ENCODE results near the gene TMUB1.

TMUB1 gene, protein sequence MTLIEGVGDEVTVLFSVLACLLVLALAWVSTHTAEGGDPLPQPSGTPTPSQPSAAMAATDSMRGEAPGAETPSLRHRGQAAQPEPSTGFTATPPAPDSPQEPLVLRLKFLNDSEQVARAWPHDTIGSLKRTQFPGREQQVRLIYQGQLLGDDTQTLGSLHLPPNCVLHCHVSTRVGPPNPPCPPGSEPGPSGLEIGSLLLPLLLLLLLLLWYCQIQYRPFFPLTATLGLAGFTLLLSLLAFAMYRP

DNA sequence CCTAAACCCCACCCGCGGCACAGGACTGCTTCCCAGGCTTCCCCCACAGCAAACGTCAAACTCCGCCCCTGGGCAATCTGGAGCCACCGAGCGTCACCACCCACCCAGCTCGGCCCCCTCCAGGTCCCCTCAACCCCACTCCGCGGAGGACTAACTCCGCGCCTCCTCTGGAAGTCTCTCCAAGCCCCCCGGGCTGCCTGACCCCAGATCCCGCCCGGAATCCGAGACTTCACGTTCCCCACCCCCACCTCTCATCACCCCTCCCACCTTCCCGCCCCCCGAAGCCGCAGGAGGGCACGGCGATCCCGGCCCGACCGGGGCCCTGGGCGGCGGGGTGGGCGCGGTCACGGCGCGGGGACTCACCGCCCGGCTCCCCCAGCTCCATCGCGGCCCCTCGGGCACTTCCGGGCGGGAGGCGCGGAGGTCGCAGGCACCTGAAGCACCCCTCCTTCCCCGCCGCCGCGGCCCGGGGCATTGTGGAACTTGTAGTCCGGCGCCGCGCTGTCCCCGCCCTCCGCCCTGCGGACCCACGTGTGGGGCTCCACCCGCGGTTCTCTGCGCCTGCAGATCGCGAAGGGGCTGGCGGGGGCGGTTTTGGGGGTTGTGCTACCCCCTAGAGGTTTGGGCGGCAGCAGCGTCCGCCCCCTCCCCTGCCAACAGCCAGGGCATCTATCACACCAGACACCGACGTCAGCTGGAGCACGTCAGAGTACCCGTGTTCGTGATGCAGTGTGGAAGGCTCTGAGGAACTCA, at the start of gene TMUB1:
TMUB1 (minus strand) TSS at position 423 of the 753 bp plus-strand sequence. CDS start 930 bp downstream, outside the sequence.
- peak; percentile 73 to 75 for DNase-seq (ENCODE audit: low read depth in 2 of 2)

DNA sequence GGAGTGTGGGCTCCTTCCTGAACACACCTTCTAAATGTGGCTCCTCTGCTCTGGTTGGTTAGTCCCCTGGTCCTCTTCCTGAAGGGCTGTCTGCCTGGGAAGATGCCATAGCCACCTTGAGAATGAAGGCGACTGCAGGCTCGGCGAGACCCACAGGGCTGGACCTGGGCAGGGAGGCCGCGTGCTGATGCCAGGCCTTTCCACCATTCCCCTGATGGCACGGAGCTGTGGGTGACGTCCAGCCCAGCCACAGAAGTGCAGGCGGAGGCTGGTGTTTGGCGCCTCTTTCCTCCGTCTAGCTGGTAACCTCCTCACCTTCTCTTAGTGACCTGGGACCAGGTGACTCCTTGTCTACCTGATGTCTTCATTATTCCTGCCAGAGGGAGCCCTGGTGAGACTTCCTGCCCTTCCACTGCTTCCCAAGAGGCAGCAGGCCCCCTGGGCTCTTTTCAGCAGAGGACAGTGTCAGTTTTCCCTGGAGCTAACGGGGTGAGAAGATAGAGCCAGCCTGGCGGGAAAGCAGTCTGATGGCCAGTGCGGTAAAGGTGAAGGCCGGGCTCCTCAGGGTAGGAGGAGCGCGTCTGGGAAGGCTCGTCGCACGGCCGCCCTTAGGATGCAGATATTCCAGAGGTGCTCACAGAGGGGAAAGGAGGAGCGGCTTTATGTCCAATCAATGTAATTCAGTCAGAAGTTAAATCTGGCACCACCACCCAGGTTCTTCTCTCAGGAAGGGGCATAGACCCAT, 49.3 kb upstream of the TMUB1 start:
- DNase-seq (ENCODE audit: low read depth in 2 of 2): no peak

DNA sequence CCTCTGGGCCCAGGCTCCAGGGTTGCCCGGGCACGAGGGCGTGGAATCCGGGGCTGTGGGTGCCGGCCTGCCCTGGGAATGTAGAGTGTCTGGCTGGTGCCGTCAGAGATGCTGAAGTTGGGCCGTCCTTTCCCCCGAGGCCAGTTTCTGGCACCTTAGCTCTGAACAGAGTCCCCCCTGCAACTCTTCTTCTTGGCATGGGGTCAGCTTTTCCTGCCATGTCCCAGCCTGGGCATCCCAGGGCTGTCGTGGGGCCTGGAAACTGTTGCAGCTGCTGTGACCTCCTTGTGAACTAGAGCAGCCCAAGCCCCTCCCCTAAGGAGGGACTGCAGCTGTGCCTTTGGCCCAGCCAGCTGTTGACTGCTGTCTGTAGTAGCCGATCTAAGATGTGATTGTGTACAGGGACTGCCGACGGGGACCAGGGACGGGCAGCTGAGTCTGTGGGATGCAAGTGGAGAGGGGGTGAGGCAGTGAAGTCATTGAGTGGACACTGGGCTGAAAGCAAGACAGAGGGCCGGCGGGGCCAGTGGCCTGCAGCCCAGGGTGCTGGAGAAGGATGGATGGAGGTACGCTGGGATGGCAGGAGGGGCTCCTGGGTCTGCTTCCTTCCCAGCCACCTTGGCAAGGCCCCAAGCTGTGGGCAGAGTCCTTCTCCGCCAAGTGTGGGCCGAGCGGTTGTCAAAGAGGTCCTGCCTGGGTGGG, 48.5 kb upstream of the TMUB1 start:
- no peak for DNase-seq (ENCODE audit: low read depth in 2 of 2)

DNA sequence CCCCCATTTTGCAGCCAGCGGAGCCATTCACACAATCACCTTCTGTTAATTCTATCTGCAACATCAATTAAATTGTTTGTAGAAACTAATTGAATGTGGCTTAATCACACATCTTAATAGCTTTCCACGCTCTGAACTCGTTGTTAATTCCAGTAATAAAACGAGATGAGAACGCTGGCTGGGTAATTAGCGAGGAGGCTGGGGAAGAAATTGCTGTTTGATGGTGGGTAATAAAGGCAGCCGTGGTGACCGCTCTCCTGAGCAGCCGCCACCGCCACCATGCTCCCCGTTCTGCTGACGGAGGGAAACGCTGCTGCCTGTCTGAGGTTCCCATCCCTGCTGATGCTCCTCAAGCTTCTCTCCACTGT, 47.9 kb upstream of the TMUB1 start:
- no peak for DNase-seq (ENCODE audit: low read depth in 2 of 2)

DNA sequence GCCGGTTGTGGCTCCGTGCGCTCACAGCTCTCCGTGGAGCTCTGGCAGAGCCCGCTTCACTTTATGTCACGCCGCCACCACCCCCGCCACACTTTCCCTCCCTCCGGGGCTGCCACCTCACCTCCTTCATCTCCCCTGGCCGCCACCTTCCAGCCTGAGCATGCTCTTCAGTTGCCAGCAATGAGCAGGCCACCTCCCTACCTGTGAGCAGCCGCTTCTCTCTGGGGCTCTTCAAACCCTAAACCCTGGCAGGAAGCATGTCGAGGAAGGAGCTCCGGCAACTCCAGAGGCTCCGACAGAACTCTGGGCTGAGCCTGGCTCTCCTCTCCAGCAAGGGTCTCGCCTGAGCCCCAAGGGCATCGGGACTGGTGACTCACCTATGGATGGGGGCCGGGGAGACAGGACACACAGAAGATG, 47.5 kb upstream of the TMUB1 start:
- no peak for DNase-seq (ENCODE audit: low read depth in 2 of 2)

DNA sequence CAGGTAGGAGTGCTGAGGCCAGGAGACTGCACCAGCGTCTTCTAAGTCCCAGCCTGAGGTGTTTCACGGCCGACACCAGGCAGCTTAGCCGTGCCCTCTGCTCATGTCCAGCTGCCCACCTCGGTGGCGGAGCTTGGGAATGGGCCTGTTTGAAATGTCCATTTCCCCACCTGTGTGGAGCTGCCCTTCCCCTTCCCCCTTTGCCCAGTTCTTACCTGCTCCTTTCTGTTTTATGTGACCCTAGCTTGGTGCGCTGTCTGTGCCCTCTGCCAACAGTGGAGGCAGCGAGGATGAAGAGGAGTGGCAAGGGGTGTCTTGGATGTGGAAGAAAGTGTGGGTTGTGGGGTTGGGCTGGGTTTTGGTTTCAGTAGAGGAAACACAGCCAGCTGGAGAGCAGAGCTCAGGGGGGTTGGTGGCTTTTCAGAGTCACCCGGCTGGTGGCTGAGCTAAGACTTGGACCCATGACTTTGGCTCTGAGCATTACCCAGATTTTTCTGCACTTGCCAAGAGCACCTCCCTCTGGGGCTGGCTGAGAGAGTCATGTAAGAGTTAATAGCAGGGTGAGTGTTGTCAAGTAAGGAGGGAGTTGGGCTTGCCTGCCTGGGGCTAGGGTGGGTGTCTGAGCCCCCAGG, 46.8 kb upstream of the TMUB1 start:
- no peak for DNase-seq (ENCODE audit: low read depth in 2 of 2)

DNA sequence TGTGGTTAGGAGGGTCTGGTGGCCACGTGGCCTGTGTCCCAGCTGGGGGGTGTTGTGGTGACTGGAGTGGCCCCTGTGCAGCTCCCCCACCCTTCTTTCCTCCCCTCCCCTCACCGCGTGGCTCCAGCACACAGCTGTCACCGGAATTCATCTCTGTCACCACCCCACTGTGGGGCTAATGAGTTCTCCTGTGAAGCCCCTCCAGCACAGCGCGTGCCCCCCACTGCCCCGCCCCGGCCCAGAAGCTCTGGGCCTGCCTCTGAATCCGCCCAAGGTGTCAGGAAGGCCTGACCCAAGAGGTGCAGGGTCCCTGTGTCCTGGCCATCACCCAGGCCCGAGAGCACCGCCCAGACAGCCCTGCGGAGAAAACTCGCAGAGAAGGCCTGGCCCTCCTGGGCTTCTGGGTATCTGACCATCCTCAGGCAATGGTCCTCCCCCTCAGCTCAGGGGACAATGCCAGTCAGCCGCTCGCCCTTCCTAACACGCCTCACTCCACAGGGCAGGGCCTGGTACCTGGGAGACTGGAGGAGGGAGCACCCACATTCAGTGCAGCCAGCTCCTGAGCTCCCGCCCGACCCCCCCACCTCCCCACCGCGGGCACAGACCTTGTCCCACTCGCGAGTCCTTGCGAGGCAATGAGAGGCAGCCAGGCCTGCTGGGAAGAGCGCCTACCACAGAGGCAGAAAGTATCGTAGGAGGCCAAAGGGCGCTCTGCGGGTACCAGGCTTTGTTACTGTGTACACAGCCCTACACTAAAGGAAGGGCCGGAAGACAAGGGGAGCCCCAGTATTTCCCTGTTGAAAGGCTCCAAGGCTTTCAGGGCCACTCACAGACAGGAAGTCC, 46.0 kb upstream of the TMUB1 start:
- no peak for DNase-seq (ENCODE audit: low read depth in 2 of 2)

DNA sequence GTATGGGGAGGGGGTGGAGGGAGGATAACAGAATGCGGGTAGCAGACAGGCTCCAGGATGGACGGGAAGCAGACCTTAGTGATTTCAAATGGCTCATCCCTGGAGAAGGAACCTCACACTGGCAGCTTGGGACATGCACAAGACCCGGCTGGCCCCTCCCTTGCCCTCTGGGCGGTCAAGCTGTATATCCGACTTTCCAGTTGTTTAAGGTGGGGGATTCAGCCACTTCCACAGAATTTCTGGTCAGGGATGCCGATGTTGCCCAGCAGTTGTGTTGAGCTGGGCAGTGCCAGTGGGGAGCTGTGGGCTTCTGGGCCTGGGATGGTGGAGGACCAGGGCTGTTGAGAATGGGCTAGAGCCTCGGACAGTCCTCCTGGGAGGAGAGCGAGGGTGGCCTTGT, 45.4 kb upstream of the TMUB1 start:
- DNase-seq (ENCODE audit: low read depth in 2 of 2): no peak

DNA sequence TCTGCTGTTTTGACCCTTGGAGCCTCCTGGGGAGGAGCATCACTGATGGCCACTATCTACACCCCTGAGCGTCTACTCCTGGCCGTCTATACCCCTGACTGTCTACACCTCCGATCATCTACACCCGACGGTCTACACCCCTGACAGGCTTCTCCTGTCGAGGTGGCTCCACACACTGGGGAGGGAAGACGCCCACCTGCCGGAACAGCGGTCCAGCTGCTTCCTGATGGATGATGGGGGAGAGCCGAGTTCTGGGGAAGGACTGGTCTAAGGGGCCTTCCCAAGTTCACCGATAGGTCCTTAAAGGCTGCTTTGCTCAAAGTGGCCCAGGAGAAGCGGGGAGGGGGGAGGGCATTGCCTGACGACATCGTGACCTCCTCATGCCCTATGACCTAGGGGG, 44.9 kb upstream of the TMUB1 start:
- no peak for DNase-seq (ENCODE audit: low read depth in 2 of 2)

DNA sequence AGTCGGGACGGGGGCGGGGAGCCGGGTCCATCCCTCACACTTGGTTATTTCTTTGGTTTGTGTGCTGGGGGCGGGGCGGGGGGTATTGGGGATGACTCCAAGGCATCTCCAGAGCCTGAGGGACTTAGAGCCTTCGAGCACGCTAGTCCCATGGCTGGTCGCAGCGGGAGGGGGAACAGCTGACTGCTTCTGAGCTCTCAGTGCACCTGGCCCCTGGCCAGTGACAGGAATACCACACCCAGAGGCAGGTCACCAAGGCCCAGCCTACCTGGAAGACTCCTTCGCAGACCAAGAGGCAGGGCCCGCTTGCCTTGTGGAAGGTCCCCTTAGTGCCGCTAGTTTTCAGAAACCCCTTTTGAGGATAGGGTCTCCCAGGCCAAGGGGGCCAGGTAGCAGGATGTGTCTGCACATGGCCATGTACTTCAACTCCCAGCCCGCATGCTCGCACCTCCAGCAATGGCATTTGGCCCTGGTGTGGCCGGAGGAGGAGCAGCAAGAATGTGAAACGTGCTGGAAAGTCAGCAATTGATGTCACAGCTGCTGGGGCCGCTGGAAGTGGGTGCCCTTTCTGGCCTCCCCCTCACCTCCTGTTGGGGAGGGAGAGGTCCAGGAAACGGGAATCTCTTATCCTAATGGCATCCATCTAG, 43.3 kb upstream of the TMUB1 start:
- DNase-seq (ENCODE audit: low read depth in 2 of 2): no peak

DNA sequence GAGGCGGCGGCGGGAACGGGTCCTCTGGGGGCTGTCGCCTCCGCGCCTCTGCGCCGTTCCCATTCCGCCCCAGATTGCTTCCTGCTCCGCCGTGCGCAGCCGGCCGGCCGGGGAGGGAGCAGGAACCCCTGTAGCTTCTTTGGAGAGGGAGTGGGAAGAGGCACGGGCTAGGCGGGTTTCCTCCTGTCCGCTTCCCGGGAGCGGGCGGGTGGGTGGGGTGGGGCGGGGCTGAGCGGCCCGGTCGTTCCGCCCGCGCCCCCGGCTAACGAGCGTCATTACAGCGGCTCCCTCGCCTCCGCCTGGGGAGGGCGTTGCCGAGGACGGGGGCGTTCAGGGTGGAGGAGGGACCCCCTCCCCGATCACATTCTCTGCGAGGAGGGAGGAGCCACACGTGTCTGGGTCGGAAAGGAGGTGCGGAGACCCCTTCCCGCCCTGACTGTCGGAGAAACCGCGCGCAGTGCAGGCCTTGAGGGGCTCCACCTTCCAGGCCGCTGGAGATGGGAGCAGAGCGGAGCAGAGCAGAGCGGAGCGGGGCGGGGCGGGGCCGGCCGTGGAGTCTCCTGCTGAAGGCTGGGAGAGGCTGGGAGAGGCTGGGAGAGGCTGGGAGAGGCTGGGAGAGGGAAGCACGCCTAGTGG, 42.7 kb upstream of the TMUB1 start:
- DNase-seq (ENCODE audit: low read depth in 2 of 2): no peak

DNA sequence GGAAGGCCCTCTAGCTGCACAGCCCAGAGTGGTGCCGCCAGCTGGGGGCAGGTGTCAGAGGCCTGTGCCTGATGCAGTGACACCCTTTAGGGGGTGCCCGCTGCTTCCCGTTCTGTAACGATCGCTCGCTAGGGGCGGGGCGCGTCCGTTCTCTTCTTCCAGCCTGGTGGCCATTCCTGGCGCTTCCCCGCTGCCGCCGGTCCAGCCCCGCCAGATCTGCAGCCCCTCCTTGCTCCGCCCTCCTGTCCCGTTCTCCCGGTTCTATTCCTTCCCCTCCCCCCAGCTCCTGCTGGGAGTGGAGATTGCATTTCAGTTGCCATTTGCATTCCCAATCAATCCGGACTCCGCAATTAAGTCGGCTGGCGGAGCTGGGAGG, 42.2 kb upstream of the TMUB1 start:
- no peak for DNase-seq (ENCODE audit: low read depth in 2 of 2)

DNA sequence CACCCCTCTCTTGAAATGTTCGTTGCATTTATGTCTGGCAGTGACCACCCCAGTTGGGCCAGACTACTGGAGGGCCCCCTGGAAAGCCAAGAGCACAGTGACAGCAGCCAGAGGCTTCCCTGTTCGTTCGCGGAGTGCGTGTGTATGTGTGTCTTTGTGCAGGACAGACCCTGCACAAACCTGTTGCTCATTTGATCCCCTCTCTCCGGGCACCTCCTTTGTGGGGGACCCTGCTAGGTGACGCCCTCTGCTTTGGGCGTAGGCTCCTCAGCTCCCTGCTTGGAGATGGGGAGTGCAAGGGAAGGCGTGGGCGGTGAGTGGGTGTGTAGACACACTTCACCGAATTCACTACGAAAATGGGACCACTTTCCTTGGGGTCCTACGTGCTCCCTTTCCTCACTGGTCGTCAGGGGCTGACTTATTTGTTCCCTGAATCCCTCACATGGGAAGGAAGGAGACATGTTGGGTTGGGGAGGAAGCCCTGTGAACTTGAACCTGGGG, 41.7 kb upstream of the TMUB1 start:
- DNase-seq (ENCODE audit: low read depth in 2 of 2): no peak

DNA sequence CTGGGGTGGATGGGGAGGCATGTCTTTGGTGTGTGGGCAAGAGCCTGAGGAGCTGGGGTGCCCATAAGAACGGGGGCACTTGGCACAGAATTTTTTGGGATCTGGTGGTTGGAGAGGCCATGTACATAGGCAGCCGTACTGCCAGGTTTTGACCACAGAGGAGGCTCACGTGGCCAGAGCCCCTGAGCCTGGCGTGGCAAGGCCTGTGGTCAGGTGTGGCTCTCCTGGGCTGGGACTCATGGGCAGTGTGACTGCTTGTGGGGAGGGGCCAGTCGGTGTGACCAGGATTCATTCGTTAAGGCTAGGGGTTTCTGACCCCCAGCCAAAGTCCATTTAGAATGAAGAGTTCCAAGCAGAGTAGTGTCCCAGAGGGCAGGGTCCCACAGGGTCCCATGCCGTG, 41.2 kb upstream of the TMUB1 start:
- DNase-seq (ENCODE audit: low read depth in 2 of 2): no peak

DNA sequence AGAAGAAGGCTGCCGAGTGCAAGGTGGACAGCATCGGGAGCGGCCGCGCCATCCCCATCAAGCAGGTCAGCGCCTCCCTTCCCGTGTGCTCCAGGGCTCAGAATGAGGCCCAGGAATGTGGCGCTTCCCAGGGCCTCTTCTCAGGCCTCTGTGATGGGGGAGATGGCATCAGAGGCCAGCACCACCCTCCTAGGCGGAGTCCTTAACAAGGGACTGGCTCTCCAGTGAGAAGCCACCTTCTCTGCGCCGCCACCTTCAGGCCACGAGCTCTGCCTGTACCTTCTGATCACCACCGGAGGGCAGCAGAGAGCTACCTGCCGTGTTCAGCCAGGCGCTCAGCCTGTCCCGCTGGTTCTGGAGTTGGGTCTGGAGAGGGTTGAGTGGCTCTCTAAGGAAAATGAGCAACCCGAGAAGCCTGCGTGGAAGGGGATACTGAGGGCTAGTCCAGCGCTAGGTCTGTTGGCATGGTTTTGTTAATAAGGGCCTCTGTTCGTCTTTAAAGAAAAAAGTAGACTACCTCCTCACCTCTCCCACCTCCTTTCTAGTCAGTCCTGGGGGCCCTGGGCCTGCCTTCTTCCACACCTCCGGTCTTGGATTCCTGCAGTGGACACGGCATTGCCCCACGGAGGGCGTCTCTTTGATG, 40.6 kb upstream of the TMUB1 start:
- peak; percentile 44 to 63 for DNase-seq (ENCODE audit: low read depth in 2 of 2)

DNA sequence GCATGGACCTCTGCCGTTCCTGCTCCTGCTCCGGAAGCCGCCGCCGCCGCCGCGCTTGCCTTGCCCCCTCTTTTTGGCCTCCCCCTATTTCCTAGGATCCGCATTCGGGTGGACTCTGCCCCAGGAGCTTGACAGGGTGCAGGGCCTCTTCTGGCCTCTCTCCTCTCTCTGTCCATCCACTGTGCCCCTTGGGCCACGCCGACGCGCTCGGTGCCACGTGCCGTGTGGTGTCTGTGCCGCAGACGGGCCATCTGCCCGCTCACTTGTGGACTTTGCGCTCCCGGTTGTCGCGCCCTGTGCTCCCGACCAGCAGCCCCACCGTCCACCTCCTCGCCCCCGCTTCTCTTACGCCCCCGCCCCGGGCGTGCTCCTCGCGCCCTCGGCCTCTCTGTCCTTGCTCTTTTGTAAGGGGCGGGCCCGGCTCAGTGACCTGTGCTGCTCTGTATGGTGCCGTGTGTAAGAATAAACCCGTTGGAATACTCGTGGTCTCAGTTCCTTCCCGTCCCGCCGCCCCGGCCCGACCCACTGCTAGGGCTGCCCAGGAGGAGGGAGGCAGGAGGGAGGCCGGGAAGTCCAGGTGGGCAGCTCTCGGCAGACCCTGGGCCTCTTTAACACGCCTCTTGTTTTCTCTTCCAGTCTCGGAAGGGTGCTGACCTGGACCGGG, 40.0 kb upstream of the TMUB1 start:
- no peak for DNase-seq (ENCODE audit: low read depth in 2 of 2)

DNA sequence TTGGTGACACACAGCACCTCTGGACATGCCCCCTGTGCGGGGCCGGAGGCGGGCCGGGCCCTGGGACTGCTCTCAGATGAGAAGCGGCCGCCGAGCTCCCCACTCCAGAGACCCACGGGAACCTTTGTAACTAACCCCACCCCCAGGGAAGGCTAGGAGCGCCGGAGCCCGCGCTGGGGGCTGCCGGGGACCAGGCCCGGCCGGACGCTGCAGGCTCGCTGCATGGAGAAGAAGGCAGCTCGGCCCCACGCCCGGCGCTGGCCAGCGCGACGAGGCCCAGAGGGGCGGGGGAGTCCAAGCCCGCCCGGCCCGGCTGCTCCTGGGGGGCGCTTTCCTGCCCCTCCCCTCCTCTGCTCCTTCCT, 39.5 kb upstream of the TMUB1 start:
- DNase-seq (ENCODE audit: low read depth in 2 of 2): no peak

DNA sequence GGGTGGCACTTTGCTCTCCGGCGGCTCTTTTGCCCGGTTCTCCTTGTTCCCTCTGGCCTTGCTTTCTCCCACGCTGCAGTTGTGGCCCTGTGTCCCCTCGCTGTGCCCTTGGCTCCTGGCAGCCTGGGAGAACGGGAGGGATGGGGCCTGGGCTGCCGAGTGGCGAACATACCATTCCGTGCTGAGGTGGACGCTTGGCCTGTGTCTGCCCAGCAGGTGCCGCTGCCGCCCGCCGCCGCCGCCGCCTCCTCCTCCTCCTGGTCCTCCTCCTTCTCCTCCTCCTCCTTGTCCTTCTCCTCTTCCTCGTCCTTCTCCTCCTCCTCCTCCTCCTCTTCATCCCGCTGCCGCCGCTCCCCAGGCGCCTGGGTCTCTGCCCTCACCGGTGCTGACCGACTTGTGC, 39.0 kb upstream of the TMUB1 start:
- no peak for DNase-seq (ENCODE audit: low read depth in 2 of 2)
